GM12874 (cell line): ENCODE measurements around the gene TNIP2.

ENCODE experiments used
- TF ChIP-seq, protein P1 (sequence below): IDR thresholded peaks from 2 replicates; pipeline ENCODE4 v1.5.1; 2011; ENCODE audit warnings: low read depth, mild to moderate bottlenecking, control low read depth, low read length, moderate library complexity; ENCODE audit not compliant: insufficient read depth

The TNIP2 gene

GRCh38 chr4:2745516-2745915 lies 10.6 kb downstream of the TNIP2 start:
- TF ChIP-seq, protein P1, sequence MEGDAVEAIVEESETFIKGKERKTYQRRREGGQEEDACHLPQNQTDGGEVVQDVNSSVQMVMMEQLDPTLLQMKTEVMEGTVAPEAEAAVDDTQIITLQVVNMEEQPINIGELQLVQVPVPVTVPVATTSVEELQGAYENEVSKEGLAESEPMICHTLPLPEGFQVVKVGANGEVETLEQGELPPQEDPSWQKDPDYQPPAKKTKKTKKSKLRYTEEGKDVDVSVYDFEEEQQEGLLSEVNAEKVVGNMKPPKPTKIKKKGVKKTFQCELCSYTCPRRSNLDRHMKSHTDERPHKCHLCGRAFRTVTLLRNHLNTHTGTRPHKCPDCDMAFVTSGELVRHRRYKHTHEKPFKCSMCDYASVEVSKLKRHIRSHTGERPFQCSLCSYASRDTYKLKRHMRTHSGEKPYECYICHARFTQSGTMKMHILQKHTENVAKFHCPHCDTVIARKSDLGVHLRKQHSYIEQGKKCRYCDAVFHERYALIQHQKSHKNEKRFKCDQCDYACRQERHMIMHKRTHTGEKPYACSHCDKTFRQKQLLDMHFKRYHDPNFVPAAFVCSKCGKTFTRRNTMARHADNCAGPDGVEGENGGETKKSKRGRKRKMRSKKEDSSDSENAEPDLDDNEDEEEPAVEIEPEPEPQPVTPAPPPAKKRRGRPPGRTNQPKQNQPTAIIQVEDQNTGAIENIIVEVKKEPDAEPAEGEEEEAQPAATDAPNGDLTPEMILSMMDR = no peak

- TF ChIP-seq, protein P1 = no peak
Measured at GRCh38 chr4:2744576-2745270, 11.4 kb downstream of the TNIP2 start.

GRCh38 chr4:2743518-2744445 lies 12.4 kb downstream of the TNIP2 start:
- TF ChIP-seq, protein P1 = no peak

- TF ChIP-seq, protein P1 = no peak
Measured at GRCh38 chr4:2742823-2743517, 13.2 kb downstream of the TNIP2 start.

DNA sequence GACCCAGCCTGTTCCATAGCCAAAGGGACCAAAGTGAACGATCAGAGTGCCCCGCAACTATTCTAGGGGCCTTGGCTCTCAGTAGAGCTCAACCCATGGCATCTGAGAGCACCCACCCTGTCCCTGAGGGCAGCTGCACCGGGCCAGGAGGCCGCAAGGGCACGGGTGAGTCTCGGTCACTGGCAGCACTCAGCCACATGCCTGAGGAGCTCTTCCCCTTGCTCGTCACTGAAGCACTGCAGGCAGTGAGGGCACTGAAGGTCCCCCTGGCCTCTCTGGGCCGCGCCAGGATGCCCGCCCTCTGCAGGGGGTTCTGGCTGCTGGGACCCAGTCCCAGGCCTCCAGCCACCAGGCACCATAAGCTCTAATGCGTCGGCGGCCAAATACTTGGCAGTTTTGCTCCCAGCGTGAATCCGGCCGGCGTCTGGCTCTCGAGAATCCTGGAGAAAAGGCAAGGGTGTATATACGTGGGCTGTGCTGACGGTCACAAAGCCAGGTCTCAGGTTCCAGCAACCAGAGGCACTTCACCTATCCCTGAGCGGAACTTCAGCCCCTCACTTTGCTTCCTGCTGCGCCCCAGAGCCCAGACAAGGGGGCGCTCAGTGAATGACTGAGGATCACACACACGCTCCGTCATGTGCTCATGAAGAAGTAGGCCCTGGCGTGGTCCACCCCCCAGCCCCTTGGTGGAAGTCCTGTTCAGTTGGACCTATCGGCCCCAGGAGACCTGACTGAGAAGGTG lies 13.9 kb downstream of the TNIP2 start:
- TF ChIP-seq, protein P1 = no peak

DNA sequence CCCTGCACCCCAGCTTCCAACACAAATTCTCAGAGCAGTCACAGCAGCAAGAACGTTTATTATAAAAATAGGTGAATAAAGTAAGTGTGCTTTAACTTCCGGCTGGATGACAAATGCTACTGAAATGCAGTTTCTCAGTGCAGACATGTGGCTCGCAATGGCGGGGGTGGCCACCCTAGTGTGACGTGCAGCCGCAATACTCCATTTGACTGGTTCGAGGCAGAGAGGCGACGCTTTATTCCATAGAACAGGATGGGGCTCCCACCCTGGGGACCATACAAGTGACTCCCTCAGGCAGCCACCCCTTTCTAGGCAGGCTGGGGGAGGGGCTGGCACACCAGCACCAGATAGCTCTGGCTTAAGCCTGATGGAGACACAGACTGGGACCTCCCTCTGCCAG lies 14.5 kb downstream of the TNIP2 start:
- TF ChIP-seq, protein P1 = no peak

GRCh38 chr4:2735869-2736268 lies 20.3 kb downstream of the TNIP2 start:
- TF ChIP-seq, protein P1 = no peak
